HG02623 (cell line): Measurements from ENCODE around the gene CD274.
"Not testable (repeated sequence)": the region's sequence is repeated elsewhere in the genome, so short reads cannot be mapped to it uniquely, and the experiment has no call there.

ENCODE experiments used
- ATAC-seq: cut with Tn5 transposase; IDR thresholded peaks from one replicate; pipeline ENCODE4 v1.9.1; 2021; ENCODE audit warnings: moderate library complexity; ENCODE audit not compliant: unreplicated experiment

CD274 gene

DNA sequence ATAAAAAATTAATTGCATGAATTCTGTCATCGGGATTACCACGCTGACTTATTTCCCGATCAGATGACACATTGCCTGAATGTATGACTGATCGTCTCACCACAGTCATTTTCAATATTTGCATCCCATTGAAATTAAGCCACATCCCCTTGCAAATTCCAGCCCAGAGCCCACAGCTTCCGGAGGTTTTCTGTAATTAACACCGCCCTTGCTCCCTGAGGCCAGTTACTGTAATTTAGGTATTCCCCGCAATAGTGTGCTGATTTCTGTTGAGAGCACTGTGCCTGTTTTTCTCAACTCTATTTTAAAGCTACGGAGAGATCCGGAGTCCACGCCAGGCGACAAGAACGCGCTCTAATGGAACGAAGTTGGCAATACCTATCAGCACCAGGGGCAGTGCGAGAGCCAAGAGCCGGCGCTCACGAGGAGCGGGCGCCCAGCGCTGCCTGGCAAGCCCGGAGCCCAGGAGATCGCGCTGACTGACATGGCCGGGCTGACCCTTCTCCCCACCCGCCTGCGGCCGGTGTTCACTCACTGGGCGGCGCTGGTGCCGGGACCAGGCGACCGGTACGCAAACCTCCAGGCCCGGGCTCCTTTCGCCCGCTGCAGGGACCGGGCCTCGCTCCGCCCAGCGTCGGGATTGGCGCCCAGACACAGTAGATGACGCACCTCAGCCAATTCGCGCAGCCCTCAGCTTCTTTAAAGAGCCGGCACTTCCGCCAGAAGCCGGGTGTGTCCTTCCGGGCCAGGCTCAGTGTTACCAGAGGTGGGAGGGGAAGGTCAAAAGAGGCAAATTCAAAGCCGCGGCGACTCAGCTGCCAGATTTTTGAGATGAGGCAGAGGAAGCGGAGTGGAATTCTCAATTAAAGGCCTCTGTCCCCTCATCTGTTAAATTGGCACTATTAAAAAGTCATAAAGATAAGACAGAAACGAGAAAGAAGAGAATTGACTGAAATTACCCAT lies 12.8 kb upstream of the CD274 start, which contains the start of gene PLGRKT:
Gene PLGRKT (minus strand): TSS at position 672 of the 963 bp plus-strand sequence. CDS start 5,948 bp downstream, outside the sequence.
- peak; percentile 81 for ATAC-seq

DNA sequence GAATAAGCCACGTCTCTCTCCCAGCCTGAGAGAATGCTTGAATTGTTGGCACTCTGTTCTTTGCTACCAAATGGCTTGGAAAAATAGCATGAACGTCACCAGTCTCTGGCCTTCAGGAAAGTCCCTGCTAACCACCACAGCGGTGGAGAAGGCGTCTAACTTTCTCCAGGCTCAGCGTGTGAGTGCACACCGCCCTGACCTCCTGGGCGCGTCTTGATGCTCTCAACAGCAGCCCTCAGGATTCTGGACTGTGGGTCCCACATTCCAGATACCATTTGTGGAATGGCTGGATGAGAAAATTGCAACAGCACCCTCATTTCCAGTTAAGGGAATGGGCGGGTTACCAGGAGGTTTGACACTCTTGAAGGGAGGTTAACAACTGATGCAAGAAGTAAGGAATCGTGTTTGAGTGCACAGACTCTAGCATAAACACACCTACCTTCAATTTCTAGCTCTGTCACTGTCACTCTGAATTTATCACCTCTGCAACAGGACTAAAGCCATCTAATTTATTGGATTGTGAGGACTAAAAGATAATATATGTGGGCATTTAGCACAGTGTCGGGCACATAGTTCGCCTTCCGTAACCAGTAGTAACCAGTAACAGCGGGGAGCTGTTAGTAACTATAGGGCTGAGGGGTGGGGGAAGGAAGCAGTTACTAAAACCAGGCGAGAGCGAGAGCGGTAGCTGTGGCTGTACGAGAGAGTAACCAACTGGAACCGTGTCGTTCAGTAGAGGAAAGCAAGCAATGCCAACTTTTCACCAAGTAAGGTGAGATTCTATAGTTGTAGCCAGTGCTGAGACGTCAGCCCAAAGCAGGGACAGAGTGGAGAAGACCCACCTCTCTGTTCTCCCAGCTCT lies 11.8 kb upstream of the CD274 start:
- peak; percentile 52 for ATAC-seq

DNA sequence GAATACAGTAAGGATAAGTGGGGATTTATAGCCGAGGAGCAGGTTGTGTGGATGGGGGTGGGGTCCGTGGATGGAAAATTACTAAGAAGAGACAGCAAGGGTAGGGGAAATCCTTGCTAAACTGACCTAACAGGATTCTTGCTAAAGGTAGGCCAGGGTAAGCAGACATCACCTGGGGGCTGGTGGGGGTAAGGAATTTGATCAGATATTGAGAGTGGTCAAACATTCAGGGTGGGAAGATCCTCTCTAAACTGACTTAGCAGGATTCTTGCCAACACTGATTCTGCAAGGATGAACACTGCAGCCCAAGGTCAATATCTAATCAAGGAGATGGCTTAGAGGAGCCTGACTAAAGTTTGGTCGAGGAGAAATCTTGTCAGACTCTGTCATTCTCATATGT lies 9.9 kb upstream of the CD274 start:
- no peak for ATAC-seq

DNA sequence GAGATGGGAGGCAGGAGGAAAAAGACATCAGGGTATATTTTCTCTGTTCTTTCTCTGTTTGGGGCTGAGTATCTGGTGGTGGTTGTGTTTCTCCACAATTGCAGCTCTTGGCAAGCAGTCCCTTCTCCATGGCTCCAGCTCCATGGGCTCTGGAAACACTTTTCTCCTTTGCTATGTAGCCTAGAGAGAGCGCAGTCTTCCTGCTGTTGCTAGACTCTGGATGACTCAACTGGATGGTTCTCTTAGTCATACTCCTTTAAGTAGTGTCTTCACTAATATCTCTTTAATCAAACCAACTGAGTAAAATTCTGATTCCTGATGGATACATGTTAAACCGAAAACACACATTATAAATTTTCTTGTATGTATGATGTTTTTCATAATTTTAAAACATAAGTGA lies 9.3 kb upstream of the CD274 start:
- ATAC-seq, result no peak

DNA sequence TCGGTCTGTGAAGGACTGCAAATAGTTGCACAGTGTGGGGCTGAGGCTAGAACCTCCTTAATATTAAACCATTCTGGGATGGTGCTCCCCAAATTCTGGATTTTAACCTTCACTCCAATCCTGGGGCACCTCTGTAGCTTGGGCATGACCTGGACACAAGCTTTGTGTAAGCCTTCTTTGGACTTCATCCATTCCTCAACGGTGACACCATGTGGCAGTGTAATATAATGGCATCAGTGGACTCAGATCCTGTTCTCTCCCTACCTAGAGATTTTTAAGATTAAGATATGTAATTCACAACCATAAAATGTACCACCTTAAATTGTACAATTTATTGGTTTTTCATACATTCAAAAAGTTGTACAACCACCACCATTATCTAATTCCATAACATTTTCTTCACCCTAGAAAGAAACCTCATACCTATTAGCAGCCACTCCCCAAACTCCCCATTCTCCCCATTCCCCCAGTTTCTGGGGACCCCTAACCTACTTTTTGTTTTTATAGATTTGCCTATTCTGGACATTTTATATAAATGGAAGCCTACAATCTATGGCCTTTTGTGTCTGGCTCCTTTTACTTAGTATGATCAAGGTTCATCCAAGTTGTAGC lies 7.8 kb upstream of the CD274 start:
- no peak for ATAC-seq

DNA sequence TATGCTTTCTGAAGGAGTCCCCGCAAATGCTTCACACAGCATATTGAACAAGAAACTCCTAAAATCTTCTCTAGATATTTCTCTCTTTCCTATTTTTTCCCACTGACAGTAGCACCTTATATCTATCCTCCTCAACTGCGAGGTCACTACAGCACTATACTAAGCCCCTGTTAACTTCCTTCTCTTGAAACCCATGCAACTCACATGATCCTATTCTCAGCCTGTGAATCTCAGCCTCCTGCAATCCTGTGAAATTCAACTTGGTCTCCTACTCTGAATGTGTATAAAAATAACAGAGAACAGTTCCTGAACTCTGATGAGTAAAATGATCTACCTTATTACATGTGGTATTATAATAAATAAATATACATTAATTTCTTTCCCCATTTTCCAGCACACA lies 6.5 kb upstream of the CD274 start:
- no peak for ATAC-seq

DNA sequence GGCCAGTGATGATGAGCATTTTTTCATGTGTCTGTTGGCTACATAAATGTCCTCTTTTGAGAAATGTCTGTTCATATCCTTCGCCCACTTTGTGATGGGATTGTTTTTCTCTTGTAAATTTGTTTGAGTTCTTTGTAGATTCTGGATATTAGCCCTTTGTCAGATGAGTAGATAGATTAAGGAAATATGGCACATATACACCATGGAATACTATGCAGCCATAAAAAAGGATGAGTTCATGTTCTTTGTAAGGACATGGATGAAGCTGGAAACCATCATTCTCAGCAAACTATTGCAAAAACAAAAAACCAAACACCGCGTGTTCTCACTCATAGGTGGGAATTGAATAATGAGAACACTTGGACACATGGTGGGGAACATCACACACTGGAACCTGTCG lies 5.2 kb upstream of the CD274 start:
- not testable (repeated sequence) for ATAC-seq

DNA sequence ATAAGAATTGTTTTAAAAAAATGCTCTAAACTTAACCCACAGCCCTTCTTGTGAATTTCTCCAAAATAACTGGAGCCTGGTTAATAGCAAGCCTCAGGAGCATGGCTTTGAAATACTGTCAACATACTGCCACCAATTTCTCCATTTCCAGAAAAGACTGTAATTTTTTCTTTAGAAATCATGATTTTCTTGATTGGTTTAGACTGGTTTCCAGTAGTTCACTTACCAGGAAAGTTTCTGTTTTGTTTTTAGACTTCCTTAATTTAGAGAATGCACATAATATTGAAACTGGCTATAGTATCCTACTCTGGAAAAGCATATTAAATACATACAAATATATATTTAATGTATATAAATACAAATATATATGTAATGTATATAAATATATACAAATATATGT lies 4.5 kb upstream of the CD274 start:
- no peak for ATAC-seq

DNA sequence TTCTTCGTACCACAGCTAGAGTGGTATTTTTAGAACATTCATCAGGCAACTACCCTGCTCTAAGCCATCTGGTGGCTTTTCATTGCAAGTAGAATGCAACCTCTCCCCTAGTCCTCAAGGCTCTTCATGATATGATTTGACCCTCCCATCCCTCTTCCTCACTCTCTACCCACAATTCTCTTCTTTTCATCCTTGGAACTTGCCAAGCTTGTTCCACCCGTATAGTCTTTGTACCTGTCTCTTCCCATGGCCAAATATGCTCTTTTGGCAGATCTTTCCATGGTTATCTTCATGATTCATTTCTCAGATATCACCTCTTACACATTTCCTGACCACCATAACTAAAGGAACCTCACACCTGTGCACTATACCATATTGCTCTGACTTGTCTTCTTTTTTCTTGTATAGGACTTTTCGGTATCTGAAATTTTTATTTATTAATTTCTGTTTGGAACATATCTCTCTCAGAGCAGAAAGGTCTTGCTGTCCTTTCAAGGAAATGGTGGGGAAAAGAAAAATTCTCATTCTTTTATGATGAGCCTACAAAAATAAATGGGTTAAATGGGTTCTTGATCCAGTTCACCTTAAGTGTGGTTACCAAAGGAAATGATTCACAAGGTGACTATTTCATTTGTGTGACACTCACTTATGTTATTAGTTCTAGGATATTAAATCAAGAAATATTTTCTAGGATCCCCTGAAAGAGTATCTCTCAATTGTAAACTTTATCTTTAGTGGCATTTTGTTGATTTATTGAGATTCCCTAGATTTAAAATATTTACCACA lies 3.7 kb upstream of the CD274 start:
- ATAC-seq, result no peak

DNA sequence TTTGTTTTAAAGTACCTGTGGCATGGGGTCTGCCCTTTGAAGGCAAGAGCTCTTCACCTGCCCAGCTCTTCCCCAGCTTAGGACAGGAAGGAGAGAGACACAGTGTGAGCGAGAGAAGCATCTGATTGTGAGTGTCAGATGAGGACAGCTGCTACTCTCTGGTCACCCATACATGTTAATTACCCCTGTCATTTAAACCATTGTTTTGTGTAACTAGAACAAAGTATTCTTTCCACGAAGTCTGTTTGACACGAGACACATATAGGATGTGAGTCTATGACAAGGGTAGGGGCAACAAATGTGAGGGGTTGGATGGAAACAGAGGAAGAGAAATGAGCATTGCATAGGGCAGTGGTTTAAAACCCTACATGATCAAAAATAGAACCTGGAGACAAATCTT lies 3.0 kb upstream of the CD274 start:
- ATAC-seq, result no peak

DNA sequence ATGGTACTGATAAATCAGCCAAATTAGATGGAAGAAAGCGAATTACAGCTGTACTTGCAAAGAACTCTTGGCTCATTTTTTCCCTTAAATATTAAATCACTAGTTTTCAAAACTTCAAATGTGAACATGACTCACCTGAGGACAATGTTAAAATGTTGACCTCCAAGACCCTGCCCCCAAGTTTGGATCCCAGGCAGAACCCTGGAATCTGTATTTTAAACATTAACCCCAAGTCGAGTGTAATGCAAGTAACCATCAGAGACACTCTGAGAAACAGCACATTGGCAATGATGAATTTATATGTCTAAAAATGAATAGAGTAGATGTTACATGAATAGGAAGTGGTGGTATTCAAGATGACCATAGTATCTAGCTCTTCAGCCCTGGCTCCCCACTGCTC lies 2.3 kb upstream of the CD274 start:
- no peak for ATAC-seq

DNA sequence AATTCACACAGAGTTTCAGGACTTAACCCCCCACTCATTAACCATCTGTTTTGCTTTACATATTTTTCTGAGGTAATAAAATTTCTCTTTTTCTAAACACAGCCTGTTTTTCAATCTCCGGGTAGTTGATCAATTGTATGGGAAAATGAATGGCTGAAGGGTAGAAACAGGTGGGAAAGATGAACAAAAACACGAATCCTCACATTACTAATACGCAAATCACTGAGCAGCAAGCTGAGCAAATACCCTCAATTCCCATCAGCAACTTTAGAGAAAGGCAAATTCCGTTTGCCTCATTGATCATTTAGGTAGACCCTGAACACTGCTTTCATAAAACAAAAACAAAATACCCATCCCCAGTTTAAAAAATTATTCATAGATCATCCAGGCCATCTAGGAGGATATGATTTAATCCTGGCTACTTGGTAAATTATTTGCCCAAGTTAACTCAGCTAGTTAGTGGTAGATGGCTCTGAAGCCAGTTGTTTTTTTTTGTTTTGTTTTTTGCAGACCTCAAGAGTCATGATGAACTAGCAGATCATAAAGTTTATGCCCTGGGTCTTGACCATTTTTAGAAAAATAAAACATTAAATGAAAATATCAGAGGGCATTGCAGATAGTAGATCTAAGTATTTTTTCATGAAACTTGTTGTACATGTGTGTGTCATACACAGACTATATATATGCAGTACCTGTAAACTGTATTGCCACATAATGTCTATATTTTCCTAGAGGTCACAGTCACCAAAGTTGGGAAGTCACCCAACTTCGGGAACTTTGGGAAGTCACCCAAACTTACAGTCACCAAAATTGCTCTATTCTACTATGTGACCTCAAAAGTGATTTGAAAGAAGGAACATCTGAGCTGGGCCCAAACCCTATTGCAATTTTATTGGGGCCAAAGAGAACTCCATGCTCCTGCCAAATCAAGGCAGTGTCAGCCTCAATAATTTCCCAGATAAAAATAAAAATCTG lies 1.6 kb upstream of the CD274 start:
- ATAC-seq, result no peak

DNA sequence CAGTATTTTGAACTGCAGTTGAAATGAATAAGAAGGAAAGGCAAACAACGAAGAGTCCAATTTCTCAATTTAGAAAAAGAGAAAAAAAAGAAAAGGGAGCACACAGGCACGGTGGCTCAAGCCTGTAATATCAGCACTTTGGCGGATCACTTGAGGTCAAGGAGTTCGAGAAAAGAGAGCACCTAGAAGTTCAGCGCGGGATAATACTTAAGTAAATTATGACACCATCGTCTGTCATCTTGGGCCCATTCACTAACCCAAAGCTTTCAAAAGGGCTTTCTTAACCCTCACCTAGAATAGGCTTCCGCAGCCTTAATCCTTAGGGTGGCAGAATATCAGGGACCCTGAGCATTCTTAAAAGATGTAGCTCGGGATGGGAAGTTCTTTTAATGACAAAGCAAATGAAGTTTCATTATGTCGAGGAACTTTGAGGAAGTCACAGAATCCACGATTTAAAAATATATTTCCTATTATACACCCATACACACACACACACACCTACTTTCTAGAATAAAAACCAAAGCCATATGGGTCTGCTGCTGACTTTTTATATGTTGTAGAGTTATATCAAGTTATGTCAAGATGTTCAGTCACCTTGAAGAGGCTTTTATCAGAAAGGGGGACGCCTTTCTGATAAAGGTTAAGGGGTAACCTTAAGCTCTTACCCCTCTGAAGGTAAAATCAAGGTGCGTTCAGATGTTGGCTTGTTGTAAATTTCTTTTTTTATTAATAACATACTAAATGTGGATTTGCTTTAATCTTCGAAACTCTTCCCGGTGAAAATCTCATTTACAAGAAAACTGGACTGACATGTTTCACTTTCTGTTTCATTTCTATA lies 602 bp upstream of the CD274 start:
- no peak for ATAC-seq

DNA sequence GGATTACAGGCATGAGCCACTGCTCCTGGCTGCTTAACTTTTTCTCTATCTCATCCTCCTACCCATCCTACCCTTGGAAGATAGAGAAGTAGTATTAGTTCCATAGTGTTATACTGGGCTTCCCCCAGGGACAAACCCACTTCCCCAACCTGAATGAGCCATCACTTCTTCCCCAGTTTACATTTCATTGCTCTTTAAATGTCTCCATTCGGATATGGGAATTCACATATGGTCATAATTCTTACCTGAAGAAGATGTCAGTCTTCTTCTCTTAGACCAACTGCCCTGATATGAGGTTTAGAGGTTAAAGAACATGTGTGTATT lies 1.9 kb downstream of the CD274 start:
- ATAC-seq, result no peak

DNA sequence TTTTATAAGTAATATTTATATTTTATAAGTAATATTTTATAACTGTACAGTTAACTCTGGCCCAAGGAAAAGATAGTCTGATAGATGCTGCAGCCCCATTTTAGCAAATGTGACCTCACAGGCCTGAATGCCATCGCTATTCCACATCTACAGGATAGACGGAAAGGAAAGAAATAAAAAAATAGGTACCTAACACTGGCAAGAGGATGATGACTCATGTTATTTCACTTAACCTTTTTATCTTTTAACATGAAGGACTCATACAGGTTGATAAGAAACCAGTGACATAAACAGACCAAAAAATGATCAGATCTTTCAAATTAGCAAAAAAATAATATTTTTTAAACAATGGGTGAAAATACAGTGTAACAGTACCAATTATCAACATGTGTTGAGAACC lies 2.7 kb downstream of the CD274 start:
- ATAC-seq, result no peak

DNA sequence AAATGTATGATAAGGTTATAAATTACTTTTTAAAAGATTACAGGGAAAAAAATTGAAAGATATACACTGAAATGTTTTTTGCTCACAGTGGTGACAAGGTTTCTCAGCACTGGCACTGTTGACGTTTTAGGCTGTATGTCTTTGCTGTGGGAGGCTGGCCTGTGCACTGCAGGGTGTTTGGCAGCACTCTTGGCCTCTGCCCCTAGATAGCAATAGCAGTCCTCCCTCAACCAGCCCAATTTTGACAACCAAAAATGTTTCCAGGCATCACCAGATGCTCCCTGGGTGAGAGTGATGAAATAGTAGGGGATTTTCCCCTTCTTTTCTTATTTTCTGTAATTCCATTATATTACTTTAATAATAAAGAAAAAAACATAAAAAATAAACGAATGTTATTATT lies 3.3 kb downstream of the CD274 start:
- ATAC-seq, result no peak

DNA sequence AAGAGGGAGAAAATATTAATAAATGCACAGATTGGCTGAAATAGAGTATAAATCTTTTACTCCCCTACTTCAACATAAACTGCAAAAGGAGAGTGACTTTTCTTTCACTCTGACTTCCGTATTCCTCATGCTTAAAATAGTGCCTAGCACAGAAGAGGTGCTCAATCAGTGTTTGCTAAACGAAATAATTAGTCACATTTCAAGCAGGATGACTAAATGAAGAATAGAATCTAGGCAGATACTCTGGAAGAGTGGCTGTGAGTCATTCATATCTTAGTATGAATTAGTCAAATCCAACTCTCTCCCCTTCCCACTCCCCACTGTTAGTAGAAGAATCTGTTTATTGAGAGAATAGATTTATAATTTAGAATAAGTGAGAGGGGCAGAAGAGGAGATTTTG lies 4.8 kb downstream of the CD274 start:
- ATAC-seq, result no peak

DNA sequence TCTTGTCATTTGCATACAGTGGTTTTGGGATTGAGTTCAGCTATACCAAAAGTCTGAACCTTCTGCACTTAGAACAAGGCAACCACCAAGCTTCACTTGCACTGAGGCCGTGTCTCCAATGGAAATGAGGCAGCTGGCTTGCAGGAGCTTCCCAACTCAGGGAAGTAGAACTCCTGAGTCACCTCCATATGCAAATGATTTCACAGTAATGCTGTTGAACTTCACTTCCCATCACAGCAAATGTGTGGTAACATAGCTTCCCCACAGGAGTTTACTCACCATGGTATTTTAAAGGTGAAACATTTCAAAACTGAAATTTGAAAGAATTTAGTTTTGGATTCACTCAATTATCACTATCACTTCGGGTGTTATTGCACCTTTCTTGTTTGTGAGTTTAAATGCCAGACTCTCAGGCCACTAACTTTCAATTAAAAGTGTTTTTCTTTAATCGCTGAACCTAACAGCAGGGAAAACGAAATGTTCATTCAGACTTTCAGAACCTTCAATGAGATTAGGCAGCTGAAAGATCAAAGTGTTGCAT lies 9.0 kb downstream of the CD274 start:
- ATAC-seq, result peak; percentile 45
